A549 (cell line): Measurements from ENCODE around the gene KLF9. TPM values are rescaled to one million over a fixed set of nuclear protein-coding genes. Genes with fewer than 3 reads are reported as not detected.

Source experiments
- ATAC-seq, 2 experiments: fragments of 200-7000 bp in 1 of 2; fragments of >200 bp in 1 of 2; cut with Nextera tagmentation in 1 of 2; cut with Tn5 transposase in 1 of 2; 3 replicates each; pipeline versions ENCODE4 v1.8.0 to v1.9.1; 2018 to 2020; ENCODE audit warnings: mild to moderate bottlenecking in 1 of 2, moderate library complexity in 1 of 2
- CTCF ChIA-PET: fragments of 300-600 bp; sonication (Branson Sonifier 250); formaldehyde crosslinking; extraction: SDS; loops from one replicate; lab custom pipeline; 2021; ENCODE audit warnings: antibody characterized with exemption, inconsistent platforms; lab: Yijun Ruan, JAX
- POLR2A ChIA-PET: fragments of 350-600 bp; formaldehyde crosslinking; extraction: SDS; loops from one replicate; lab custom pipeline; 2021; ENCODE audit warnings: antibody characterized with exemption, inconsistent platforms; lab: Yijun Ruan, JAX
- DNase-seq, 2 experiments: peaks; one replicate each; pipeline versions ENCODE4 v3.0.0 to v3.0.0-alpha.2; 2011 to 2016; ENCODE audit warnings: low read depth in 1 of 2, low spot score in 1 of 2
- FAIRE-seq: peaks from 2 replicates; lab custom pipeline; 2011; peaks lifted over from hg19 to GRCh38; lab: Jason Lieb, UNC
- H3K27ac ChIP-seq, 2 experiments: fragments of >200 bp; sonication (Bioruptor Twin); formaldehyde crosslinking; 3 replicates each; pipeline ENCODE4 v1.5.1; 2016 to 2017
- H3K4me1 ChIP-seq: fragments of >200 bp; sonication (Bioruptor Twin); formaldehyde crosslinking; 3 replicates; pipeline ENCODE4 v1.6.1; 2016
- H3K4me2 ChIP-seq: fragments of >200 bp; sonication (Bioruptor Twin); formaldehyde crosslinking; 3 replicates; pipeline ENCODE4 v1.6.1; 2016
- H3K4me3 ChIP-seq: fragments of >200 bp; sonication (Bioruptor Twin); formaldehyde crosslinking; 3 replicates; pipeline ENCODE4 v1.5.1; 2016
- H3K9me3 ChIP-seq: fragments of >200 bp; sonication (Bioruptor Twin); formaldehyde crosslinking; 3 replicates; pipeline ENCODE4 v1.6.1; 2016
- CTCF ChIP-seq: fragments of >200 bp; sonication (Bioruptor Twin); formaldehyde crosslinking; IDR thresholded peaks from 3 replicates; pipeline ENCODE4 v1.5.1; 2016
- POLR2AphosphoS2 ChIP-seq: conservative IDR thresholded peaks from 2 replicates; pipeline ENCODE4 v1.6.1; 2012; ENCODE audit warnings: low read length, improper control_type of control experiment, inconsistent platforms
- RAD21 ChIP-seq, 2 experiments: fragments of >200 bp in 1 of 2; sonication (Bioruptor Twin) in 1 of 2; formaldehyde crosslinking in 1 of 2; IDR thresholded peaks in 1 of 2; conservative IDR thresholded peaks in 1 of 2; 2 replicates in 1 of 2; 3 replicates in 1 of 2; pipeline ENCODE4 v1.6.1; 2012 to 2018; ENCODE audit warnings: inconsistent platforms in 1 of 2
- SMC3 ChIP-seq: fragments of >200 bp; sonication (Bioruptor Twin); formaldehyde crosslinking; IDR thresholded peaks from 3 replicates; pipeline ENCODE4 v1.6.1; 2018; ENCODE audit warnings: inconsistent platforms
- WGBS: methylation state at CpG from one replicate; pipeline ENCODE4 v1.1.6; 2017; ENCODE audit errors: missing lambda C conversion rate; 5-methylcytosine and 5-hydroxymethylcytosine counted together
- polyA plus RNA-seq, 4 experiments: library from polyadenylated mRNA; depleted of rRNA in 3 of 4; stranded (reverse); fragments of >200 nt; fragmentation: RNase III in 1 of 4; extraction: RNeasy Plus Mini Kit Qiagen cat#74134 plus additional on column Dnase treatment in 1 of 4; gene quantifications; 2 replicates in 3 of 4; 3 replicates in 1 of 4; pipeline ENCODE4 v1.2.3, GENCODE V29; 2011 to 2017

The KLF9 gene
- polyA plus RNA-seq, 2 of the 4 experiments (the other 2 are of a cell fraction), result 0.76 to 3.9 TPM

GRCh38 chr9:70340572-70340971, 73.9 kb downstream of the KLF9 start:
- H3K27ac ChIP-seq, result no peak overlapping the region
- no peak overlapping the region for H3K4me3 ChIP-seq
- FAIRE-seq (peak; percentile 28), ATAC-seq (no peak), DNase-seq (peak; percentile 18 to 20)
- POLR2A ChIA-PET, result interaction anchor here (0.8 to 1.5 kb wide), 2 partner anchors 78 to 262 kb away, joined by 5 to 14 read pairs; no protein-coding TSS in a partner anchor
- 4% methylated on average over 1 of the region's 1 CpG for WGBS
- TF ChIP-seq SMC3 (peak; percentile 82), POLR2AphosphoS2 (no peak), RAD21 (conservative IDR thresholded peaks at IDR 0.05 in 1 of 2, IDR thresholded peaks at IDR 0.05 in 1 of 2) (peak; percentile 61 to 68), CTCF (peak; percentile 52; the same call in 2 of the 3 replicates)
- no peaks in the 10 kb centered on the region for H3K9me3 ChIP-seq
- H3K4me2 ChIP-seq, result no peak overlapping the region
- H3K4me1 ChIP-seq, result no peaks in the 10 kb centered on the region
- CTCF ChIA-PET, result interaction anchor here (0.7 to 3.5 kb wide), 22 partner anchors 8 to 416 kb away, joined by 3 to 38 read pairs (median 3); no protein-coding TSS in a partner anchor

Other genes starting within 250 kb of the KLF9 start
- 16.5 and 28.0 TPM in 2 replicates for gene SMC5, start 155.7 kb downstream of the KLF9 start, polyA plus RNA-seq (2011; rRNA removed)
- gene SMC5, start 155.7 kb downstream of the KLF9 start, polyA plus RNA-seq (2017; fragmentation: RNase III; extraction: RNeasy Plus Mini Kit Qiagen cat#74134 plus additional on column Dnase treatment), result 17.4 to 18.5 TPM (median 18.0 TPM) in 3 replicates